ENCODE measurements around the gene FNDC5.

GRCh38 chr1:32874860-32875752 lies 4.4 kb upstream of the FNDC5 start:
- TF ChIP-seq, protein P1, sequence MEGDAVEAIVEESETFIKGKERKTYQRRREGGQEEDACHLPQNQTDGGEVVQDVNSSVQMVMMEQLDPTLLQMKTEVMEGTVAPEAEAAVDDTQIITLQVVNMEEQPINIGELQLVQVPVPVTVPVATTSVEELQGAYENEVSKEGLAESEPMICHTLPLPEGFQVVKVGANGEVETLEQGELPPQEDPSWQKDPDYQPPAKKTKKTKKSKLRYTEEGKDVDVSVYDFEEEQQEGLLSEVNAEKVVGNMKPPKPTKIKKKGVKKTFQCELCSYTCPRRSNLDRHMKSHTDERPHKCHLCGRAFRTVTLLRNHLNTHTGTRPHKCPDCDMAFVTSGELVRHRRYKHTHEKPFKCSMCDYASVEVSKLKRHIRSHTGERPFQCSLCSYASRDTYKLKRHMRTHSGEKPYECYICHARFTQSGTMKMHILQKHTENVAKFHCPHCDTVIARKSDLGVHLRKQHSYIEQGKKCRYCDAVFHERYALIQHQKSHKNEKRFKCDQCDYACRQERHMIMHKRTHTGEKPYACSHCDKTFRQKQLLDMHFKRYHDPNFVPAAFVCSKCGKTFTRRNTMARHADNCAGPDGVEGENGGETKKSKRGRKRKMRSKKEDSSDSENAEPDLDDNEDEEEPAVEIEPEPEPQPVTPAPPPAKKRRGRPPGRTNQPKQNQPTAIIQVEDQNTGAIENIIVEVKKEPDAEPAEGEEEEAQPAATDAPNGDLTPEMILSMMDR (conservative IDR thresholded peaks at IDR 0.05) = no peak
- no peak for TF ChIP-seq ZFX (IDR thresholded peaks at IDR 0.05)
